ENCODE results near the gene CPNE7.

- TF ChIP-seq POLR2A (IDR thresholded peaks at IDR 0.05; ENCODE audit: extremely low read depth, insufficient read length), result no peak
- no peak for TF ChIP-seq MYC (IDR thresholded peaks at IDR 0.05; ENCODE audit: low read depth, low read length)
Measured at GRCh38 chr16:89546781-89547180, 28.8 kb upstream of the CPNE7 start.
